ENCODE results near the gene HIF1A. TPM values are rescaled to one million over a fixed set of nuclear protein-coding genes. Genes with fewer than 3 reads are reported as not detected.

The HIF1A gene
- total and polyA plus RNA-seq, 2 donors from 2014 or later: 57.8 to 358 TPM

- intact Hi-C loops (cut with DNase I): no loop called here
- no peak for DNase-seq
- no peak for TF ChIP-seq CTCF (IDR thresholded peaks at IDR 0.05; ENCODE audit: borderline replicate concordance, extremely low read depth, insufficient read depth)
- Histone ChIP-seq H3K27ac (ENCODE audit: low read depth in 2 of 2, low read length in 2 of 2) (no peak overlapping the region), H3K9ac (ENCODE audit: low read length in 3 of 3) (no peak overlapping the region), H3K9me3 (ENCODE audit: control insufficient read depth in 2 of 3, insufficient read depth in 1 of 3, low read length in 3 of 3) (no peaks in the 10 kb centered on the region), H3K36me3 (ENCODE audit: control insufficient read depth in 2 of 3, insufficient read depth in 3 of 3, low read length in 3 of 3) (no peaks in the 10 kb centered on the region), H3K4me1 (ENCODE audit: control insufficient read depth in 2 of 3, insufficient read depth in 2 of 3, low read depth in 1 of 3, low read length in 3 of 3) (no peaks in the 10 kb centered on the region), H3K27me3 (ENCODE audit: control insufficient read depth, insufficient read depth, low read length) (no peaks in the 10 kb centered on the region), H3K4me3 (ENCODE audit: low read length in 3 of 3) (no peak overlapping the region)
- no peak for FAIRE-seq
These were observed 4.3 kb upstream of the HIF1A start for GRCh38 chr14:61690982-61691381.

- intact Hi-C loops (cut with DNase I): no loop called here
- Histone ChIP-seq H3K36me3 (ENCODE audit: control insufficient read depth in 2 of 3, insufficient read depth in 3 of 3, low read length in 3 of 3) (no peaks in the 10 kb centered on the region), H3K9me3 (ENCODE audit: control insufficient read depth in 2 of 3, insufficient read depth in 1 of 3, low read length in 3 of 3) (no peaks in the 10 kb centered on the region), H3K4me3 (ENCODE audit: low read length in 3 of 3) (no peak overlapping the region), H3K4me1 (ENCODE audit: control insufficient read depth in 2 of 3, insufficient read depth in 2 of 3, low read depth in 1 of 3, low read length in 3 of 3) (no peaks in the 10 kb centered on the region), H3K27ac (ENCODE audit: low read depth in 2 of 2, low read length in 2 of 2) (no peak overlapping the region), H3K9ac (ENCODE audit: low read length in 3 of 3) (no peak overlapping the region), H3K27me3 (ENCODE audit: control insufficient read depth, insufficient read depth, low read length) (no peaks in the 10 kb centered on the region)
- no peak for FAIRE-seq
- TF ChIP-seq CTCF (IDR thresholded peaks at IDR 0.05; ENCODE audit: borderline replicate concordance, extremely low read depth, insufficient read depth): no peak
- DNase-seq: no peak
These were observed 3.8 kb upstream of the HIF1A start for GRCh38 chr14:61691495-61691894.

- Histone ChIP-seq H3K27me3 (ENCODE audit: control insufficient read depth, insufficient read depth, low read length) (no peaks in the 10 kb centered on the region), H3K9ac (ENCODE audit: low read length in 3 of 3) (no peak overlapping the region), H3K36me3 (ENCODE audit: control insufficient read depth in 2 of 3, insufficient read depth in 3 of 3, low read length in 3 of 3) (no peaks in the 10 kb centered on the region), H3K27ac (ENCODE audit: low read depth in 2 of 2, low read length in 2 of 2) (no peak overlapping the region), H3K9me3 (ENCODE audit: control insufficient read depth in 2 of 3, insufficient read depth in 1 of 3, low read length in 3 of 3) (no peaks in the 10 kb centered on the region), H3K4me1 (ENCODE audit: control insufficient read depth in 2 of 3, insufficient read depth in 2 of 3, low read depth in 1 of 3, low read length in 3 of 3) (peaks cover 0 to 3% (median 2%) of the 10 kb centered on the region in 3 donors), H3K4me3 (ENCODE audit: low read length in 3 of 3) (no peak overlapping the region)
- DNase-seq (no peak), FAIRE-seq (no peak)
- intact Hi-C loops (cut with DNase I): no loop called here
- TF ChIP-seq CTCF (IDR thresholded peaks at IDR 0.05; ENCODE audit: borderline replicate concordance, extremely low read depth, insufficient read depth): no peak
These were observed 1.3 kb upstream of the HIF1A start for GRCh38 chr14:61694039-61694438.

All from kidney (tissue), 14 donors.